ENCODE data around the gene SBF1.

SBF1 gene

GRCh38 chr22:50465066-50465930, 9.5 kb downstream of the SBF1 start:
- no peak for DNase-seq

GRCh38 chr22:50464451-50464850, 10.4 kb downstream of the SBF1 start:
- DNase-seq = no peak

GRCh38 chr22:50463188-50463900, 11.5 kb downstream of the SBF1 start:
- no peak for DNase-seq

GRCh38 chr22:50461979-50462540, 12.8 kb downstream of the SBF1 start:
- no peak for DNase-seq

GRCh38 chr22:50461536-50461935, 13.3 kb downstream of the SBF1 start:
- DNase-seq = no peak

GRCh38 chr22:50460938-50461337, 13.9 kb downstream of the SBF1 start:
- DNase-seq = no peak

- DNase-seq = no peak
Observed at GRCh38 chr22:50459496-50460140, 15.2 kb downstream of the SBF1 start.

GRCh38 chr22:50459016-50459415, 15.8 kb downstream of the SBF1 start:
- DNase-seq = no peak

- DNase-seq = no peak
Observed at GRCh38 chr22:50456466-50457234, 18.2 kb downstream of the SBF1 start.

- no peak for DNase-seq
Observed at GRCh38 chr22:50456026-50456425, 18.8 kb downstream of the SBF1 start.

- no peak for DNase-seq
Observed at GRCh38 chr22:50455201-50455600, 19.6 kb downstream of the SBF1 start.

GRCh38 chr22:50454556-50455075, 20.2 kb downstream of the SBF1 start:
- DNase-seq = no peak

- DNase-seq = no peak
Observed at GRCh38 chr22:50452649-50453048, 22.2 kb downstream of the SBF1 start.

- no peak for DNase-seq
Observed at GRCh38 chr22:50447576-50448551, 27.0 kb downstream of the SBF1 start.

GRCh38 chr22:50446708-50447575, 27.9 kb downstream of the SBF1 start:
- no peak for DNase-seq

- no peak for DNase-seq
Observed at GRCh38 chr22:50445880-50446707, 28.7 kb downstream of the SBF1 start.

- no peak for DNase-seq
Observed at GRCh38 chr22:50445071-50445879, 29.6 kb downstream of the SBF1 start.

GRCh38 chr22:50444663-50445062, 30.2 kb downstream of the SBF1 start:
- peak; percentile 23 for DNase-seq

Data from DMS53 (cell line).